Measurements from ENCODE around the gene ACSF3. TPM values are rescaled to one million over a fixed set of nuclear protein-coding genes. Genes with fewer than 3 reads are reported as not detected.
A peak's percentile ranks its signal among the peaks of the same experiment; 100 is the strongest.

ACSF3 gene
- 10 to 100 TPM in 11 of 12 donors, not detected in 1; 12.6 to 31.8 (median 15.3) TPM for polyA plus RNA-seq (ENCODE audit: insufficient read length in 12 of 12)
- long read RNA-seq, donor 1, full-length matches to known transcripts, result 20 of 20 reads
- long read RNA-seq, donor 1, partial matches to known transcripts, result 0 of 20 reads
- long read RNA-seq, donor 1, other reads (novel, unspliced or antisense), result 0 of 20 reads
- long read RNA-seq, donor 2, full-length matches to known transcripts, result 9 of 9 reads
- long read RNA-seq, donor 2, partial matches to known transcripts, result 0 of 9 reads
- long read RNA-seq, donor 2, other reads (novel, unspliced or antisense), result 0 of 9 reads
- long read RNA-seq, donor 3, full-length matches to known transcripts, result 6 of 6 reads
- long read RNA-seq, donor 3, partial matches to known transcripts, result 0 of 6 reads
- long read RNA-seq, donor 3, other reads (novel, unspliced or antisense), result 0 of 6 reads
- long read RNA-seq, donor 4, full-length matches to known transcripts, result 3 of 3 reads
- long read RNA-seq, donor 4, partial matches to known transcripts, result 0 of 3 reads
- long read RNA-seq, donor 4, other reads (novel, unspliced or antisense), result 0 of 3 reads
- long read RNA-seq, donor 5, full-length matches to known transcripts, result 14 of 14 reads
- long read RNA-seq, donor 5, partial matches to known transcripts, result 0 of 14 reads
- long read RNA-seq, donor 5, other reads (novel, unspliced or antisense), result 0 of 14 reads
- long read RNA-seq, donor 6, full-length matches to known transcripts, result 7 of 7 reads
- long read RNA-seq, donor 6, partial matches to known transcripts, result 0 of 7 reads
- long read RNA-seq, donor 6, other reads (novel, unspliced or antisense), result 0 of 7 reads
- long read RNA-seq, donor 7, full-length matches to known transcripts, result 3 of 3 reads
- long read RNA-seq, donor 7, partial matches to known transcripts, result 0 of 3 reads
- long read RNA-seq, donor 7, other reads (novel, unspliced or antisense), result 0 of 3 reads
- long read RNA-seq, donor 8, full-length matches to known transcripts, result 11 of 11 reads
- long read RNA-seq, donor 8, partial matches to known transcripts, result 0 of 11 reads
- long read RNA-seq, donor 8, other reads (novel, unspliced or antisense), result 0 of 11 reads
- long read RNA-seq, donor 9, full-length matches to known transcripts, result 3 of 3 reads
- long read RNA-seq, donor 9, partial matches to known transcripts, result 0 of 3 reads
- long read RNA-seq, donor 9, other reads (novel, unspliced or antisense), result 0 of 3 reads
- long read RNA-seq, donor 10, full-length matches to known transcripts, result 9 of 9 reads
- long read RNA-seq, donor 10, partial matches to known transcripts, result 0 of 9 reads
- long read RNA-seq, donor 10, other reads (novel, unspliced or antisense), result 0 of 9 reads
- long read RNA-seq, donor 11, full-length matches to known transcripts, result 9 of 9 reads
- long read RNA-seq, donor 11, partial matches to known transcripts, result 0 of 9 reads
- long read RNA-seq, donor 11, other reads (novel, unspliced or antisense), result 0 of 9 reads

GRCh38 chr16:89093602-89094251, at the start of gene ACSF3:
Gene ACSF3 (plus strand): TSS chr16:89093852. CDS start chr16:89100682, 6,830 bp downstream.
- DNase-seq, result peak; percentile 34

DNA sequence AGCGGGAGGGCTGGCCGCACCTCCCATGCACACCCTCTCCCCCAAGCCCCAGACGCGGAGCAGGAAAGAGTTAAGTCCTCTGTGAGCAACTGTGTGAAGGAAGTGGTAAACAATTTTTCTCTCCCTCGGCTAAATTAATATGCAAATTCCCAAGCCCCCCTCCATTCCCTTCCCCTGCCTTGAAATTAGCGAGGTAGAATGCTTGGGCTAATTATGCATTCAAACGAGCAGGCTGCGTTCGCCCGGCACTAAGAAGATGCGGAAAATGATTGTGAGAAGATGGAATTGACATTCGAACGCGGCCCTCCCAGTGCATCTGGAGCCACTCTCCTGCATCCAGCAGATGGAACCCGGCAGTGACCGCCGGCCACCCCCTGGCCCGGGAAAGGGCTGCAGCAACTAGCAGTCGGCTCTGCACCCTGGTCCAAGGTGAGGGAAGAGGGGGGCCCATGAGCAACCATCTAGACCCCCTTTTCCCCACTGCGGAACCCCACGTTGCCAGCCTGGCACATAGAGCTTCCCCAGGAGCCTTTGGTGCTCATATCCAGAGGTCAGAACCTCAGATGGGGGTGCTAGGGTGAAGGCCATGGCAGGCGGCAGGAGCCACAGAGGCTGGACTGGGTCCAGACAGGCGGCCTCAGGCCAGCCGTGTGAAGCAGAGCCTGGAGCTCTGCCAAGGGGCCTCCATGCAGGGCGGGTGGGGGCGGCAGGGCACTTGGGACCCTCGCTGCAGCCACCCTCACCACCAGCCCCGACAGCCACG, 49.1 kb upstream of the ACSF3 start:
- DNase-seq, result no peak

DNA sequence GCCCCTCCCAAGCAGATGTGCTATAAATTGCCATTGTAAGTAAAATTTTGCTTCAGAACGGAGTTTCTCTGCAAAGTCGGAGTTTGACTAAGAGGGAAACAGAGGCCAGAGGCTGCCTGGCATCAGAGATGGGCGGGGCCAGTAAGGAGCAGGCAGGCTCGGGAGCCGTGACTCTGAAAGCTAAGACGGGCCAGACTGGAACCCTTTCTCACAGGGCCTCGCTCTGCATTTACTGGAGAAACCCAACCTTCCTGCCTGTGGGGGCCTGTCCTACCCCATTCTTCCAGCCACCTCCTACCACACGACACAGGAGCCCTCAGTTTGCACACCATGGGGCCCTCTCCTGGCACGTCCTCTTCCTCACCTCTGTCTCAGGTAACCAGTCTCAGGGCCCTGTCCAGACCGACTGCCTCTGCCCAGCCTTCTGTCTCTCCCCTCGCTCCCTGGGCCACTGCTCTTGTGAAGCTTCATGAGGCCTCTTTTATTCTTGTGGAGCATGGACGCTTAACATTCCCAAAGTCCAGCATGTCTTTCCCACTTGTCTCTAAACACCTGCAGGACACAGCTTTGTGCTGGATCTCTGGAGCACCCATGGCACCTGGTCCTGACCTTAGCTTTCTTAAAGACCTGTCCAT, 48.4 kb upstream of the ACSF3 start:
- DNase-seq, result no peak

- no peak for DNase-seq
Measured at GRCh38 chr16:89045881-89046280, 47.8 kb upstream of the ACSF3 start.

DNA sequence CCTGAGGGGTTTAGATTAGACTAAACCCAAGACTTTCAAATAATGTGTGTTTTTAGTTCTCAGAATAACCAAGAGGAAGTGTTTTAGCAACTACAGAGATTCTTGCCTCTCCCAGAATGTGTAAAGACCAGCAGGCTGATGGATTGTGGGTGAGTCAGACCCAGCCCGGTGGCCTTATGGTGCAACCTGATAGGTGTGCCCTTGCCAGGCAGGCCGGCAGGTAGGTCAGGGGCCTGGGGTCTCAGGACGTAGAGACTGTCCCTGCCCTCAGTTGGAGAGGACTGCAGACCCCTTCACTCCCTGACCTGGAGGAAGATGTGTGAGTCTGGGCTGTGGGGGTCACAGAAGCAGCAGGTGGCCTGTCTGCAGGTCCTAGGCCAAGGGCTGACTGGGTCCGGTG, 47.2 kb upstream of the ACSF3 start:
- no peak for DNase-seq

- DNase-seq, result no peak
Measured at GRCh38 chr16:89047331-89048089, 46.1 kb upstream of the ACSF3 start.

DNA sequence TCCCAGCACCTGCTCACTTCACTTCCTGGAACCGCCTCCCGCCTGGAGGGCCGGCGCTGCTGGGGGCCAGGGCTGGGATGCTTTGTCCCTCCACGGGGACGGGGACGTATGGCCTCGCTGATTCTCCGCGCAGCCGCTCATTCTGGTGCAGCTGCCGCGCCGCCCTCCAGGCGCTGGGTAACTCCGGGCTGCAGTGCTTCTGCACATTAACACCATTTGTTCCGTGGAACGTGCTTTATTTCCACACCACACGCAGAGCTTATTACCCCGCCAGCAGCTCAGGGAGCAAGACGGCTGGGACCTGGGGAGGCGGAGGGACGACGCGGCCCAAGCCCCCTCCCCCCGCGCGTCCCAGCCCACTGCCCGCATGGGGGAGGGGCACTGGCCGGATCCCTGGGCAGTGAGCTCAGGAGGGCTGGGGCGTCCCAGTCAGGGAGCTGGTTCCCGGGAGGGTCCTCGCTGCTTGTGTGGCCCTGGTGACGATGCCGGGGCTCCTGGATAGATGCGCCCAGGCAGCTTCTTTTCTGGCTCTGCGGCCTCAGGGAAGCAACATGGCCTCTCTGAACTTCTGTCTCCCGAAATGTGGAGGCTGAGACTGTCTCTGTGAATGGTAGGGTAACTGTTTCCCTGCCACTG, 45.4 kb upstream of the ACSF3 start:
- no peak for DNase-seq

DNA sequence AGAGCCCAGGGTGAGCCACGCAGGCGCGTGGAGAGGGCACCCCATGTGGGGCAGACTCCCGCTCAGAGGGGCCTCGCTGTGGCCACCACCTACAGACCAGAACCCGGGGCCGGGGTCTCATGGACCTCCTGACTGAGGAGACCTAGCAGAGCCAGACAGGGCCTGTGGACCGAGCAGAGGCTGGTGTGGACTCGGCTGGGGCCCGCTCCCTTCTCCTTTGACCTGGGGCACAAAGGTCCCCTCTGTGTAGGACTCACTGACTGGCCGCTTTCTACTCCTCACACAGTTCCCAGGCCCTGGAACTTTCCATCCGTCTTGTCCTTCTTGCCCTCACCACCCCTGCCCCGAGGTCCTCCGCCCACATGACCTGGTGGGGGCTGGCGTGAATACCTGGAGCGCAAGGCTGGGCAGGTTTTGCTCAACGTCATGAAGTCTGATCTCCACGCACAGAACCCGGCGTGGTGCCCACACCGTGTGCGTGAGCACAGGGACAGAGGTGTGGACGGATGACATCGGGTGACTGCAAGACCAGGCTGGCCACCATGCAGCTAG, 44.7 kb upstream of the ACSF3 start:
- no peak for DNase-seq

- DNase-seq, result peak; percentile 41
Measured at GRCh38 chr16:89049484-89050118, 44.1 kb upstream of the ACSF3 start.

DNA sequence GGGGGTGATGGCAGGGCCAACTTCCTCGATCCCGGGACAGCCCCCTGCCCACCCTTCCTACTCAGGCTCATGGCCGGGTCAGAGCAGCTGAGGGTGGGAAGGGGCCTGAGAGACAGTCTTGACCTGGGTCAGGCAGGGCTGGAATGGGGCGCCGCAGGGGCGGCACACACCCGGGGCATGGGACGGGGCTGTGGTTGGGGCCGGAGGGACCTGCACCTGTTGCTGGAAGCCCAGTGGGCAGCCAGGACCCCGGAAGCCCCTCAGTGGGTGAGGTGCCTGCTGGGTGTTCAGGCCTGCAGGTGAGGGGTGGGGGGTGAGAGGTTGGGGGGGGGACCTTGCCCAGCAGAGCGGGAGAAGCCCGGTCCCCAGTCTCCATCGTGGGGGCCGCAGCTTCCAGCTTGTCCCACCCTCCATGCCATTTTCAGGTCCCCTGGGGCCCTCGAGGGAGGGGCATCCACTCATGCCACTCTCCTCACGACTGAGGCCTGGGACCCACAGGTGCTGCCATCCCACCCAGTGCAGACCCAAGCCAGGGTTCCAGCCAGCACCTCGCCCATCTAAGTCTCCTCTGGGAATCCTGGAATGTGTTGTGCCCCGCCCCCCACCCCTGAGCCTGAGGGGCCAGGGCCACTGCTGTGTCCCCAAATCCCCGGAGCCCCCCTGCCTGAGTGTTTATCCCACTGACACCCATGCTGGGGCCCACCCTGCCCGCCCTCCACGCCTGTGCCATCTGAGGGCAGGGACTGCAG, 43.4 kb upstream of the ACSF3 start:
- DNase-seq, result no peak

GRCh38 chr16:89050868-89051311, 42.8 kb upstream of the ACSF3 start:
- DNase-seq, result no peak

DNA sequence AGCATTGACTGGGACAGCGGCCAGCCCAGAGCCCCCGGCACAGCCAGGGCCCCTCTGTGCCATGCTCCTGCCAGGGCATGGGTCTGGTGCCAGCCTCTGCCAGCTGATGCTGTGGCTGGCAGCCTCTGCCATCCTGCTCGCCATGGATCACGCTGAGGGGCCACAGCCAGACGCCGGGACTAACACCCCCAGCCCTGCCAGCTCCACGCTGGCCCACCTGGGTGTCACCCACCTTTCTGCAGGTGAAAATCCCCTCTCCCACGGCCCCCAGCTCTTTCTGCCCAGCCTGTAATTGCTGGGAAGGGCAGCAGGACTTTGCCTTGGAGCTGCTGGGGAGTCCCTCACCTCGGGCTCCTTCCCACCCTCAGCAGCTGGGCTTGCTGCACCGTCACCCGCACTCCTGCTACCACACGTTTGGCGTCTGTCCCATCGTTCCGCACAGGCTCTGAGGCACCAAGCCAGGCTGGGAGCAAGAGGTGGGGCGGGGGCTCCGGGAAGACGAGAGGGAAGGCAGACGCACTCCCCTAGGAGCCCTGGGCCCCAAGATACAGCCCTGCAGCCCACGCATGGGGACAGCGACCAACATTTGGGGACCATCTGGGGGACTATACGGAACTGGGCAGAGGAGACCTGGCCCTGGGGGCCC, 42.0 kb upstream of the ACSF3 start:
- DNase-seq, result no peak

- no peak for DNase-seq
Measured at GRCh38 chr16:89052191-89052889, 41.3 kb upstream of the ACSF3 start.

- no peak for DNase-seq
Measured at GRCh38 chr16:89052890-89053724, 40.5 kb upstream of the ACSF3 start.

DNA sequence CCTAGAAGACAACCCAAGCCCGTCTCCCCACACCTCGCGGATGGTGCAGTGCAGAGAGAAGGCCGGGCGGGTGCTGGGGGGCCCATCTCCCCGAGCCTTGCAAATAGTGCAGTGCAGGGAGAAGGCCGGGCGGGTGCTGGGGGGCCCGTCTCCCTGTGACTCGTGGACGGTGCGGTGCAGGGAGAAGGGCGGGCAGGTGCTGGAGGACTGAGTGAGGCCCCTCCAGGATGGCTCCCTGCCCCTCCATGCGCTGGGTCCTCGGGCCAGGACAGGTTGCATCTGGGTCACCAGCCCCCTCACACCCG, 40.0 kb upstream of the ACSF3 start:
- DNase-seq, result no peak

Data from muscle of arm (tissue), 14 donors.